ENCODE data around the gene ANKRD62.
"Not testable (repeated sequence)": the region's sequence is repeated elsewhere in the genome, so short reads cannot be mapped to it uniquely, and the experiment has no call there.

- TF ChIP-seq POLR2A (IDR thresholded peaks at IDR 0.05; ENCODE audit: low read depth, low read length); TAF1 (IDR thresholded peaks at IDR 0.05; ENCODE audit: borderline replicate concordance, low read depth, low read length); POLR2AphosphoS5 (IDR thresholded peaks at IDR 0.05; ENCODE audit: low read depth, low read length): not testable (repeated sequence)
Measured at GRCh38 chr18:12127647-12128046, 34.0 kb downstream of the ANKRD62 start.
